ENCODE measurements around the gene PNPLA7. TPM values are rescaled to one million over a fixed set of nuclear protein-coding genes. Genes with fewer than 3 reads are reported as not detected.

PNPLA7 gene
- total and polyA plus RNA-seq, 2 of the 8 experiments (the other 6 are each of a cell fraction or from before 2014, with no cell fraction given): 0.35 to 0.47 TPM

GRCh38 chr9:137551264-137552021 lies 1.2 kb upstream of the PNPLA7 start, which contains the start of gene MRPL41:
MRPL41 (plus strand) TSS chr9:137551879; CDS start chr9:137552082, 203 bp downstream.
- Histone ChIP-seq H4K20me1 (replicated peaks in 1 of 2; ENCODE audit: control insufficient read depth in 1 of 2, insufficient read depth in 2 of 2, low read length in 2 of 2) (peaks cover 4 to 6% of the 10 kb centered on the region in 2 experiments), H3K23ac (ENCODE audit: insufficient read length) (no peak within 1 kb of the TSS), H2BK12ac (ENCODE audit: low read depth, low read length) (no peak within 1 kb of the TSS), H2AFZ (ENCODE audit: low read length) (no peak within 1 kb of the TSS), H2AK5ac (ENCODE audit: low read depth, low read length) (no peak within 1 kb of the TSS), H3K27me3 (replicated peaks in 1 of 4; ENCODE audit: control insufficient read depth in 3 of 4, extremely low read depth in 1 of 4, insufficient read depth in 3 of 4, low read length in 3 of 4) (no peaks in the 10 kb centered on the region), H3K79me2 (ENCODE audit: control insufficient read depth in 1 of 2, insufficient read depth in 2 of 2, low read length in 2 of 2) (no peaks in the 10 kb centered on the region), H3K14ac (ENCODE audit: insufficient read length) (no peak within 1 kb of the TSS), H3K79me1 (ENCODE audit: low read depth, low read length) (peaks cover 5% of the 10 kb centered on the region; the same call in 1 of the 2 replicates), H3K9me3 (ENCODE audit: insufficient read depth in 2 of 2, low read depth in 1 of 2, low read length in 1 of 2) (peaks cover 3 to 9% of the 10 kb centered on the region in 2 experiments; a peak in 2 of 4 replicates), H2BK120ac (replicated peaks; ENCODE audit: low read depth, low read length) (no peak within 1 kb of the TSS), H4K8ac (ENCODE audit: extremely low read depth, insufficient read depth, low read length) (peak within 1 kb of the TSS; percentile 95), H4K5ac (ENCODE audit: insufficient read length, low read depth, low read length) (peak within 1 kb of the TSS; percentile 36), H3K23me2 (ENCODE audit: low read depth, low read length) (peaks cover 7% of the 10 kb centered on the region; the same call in 1 of the 2 replicates), H3K4ac (replicated peaks; ENCODE audit: insufficient read length, low read depth, low read length) (peak within 1 kb of the TSS; percentile 91), H2BK20ac (ENCODE audit: low read length) (no peak within 1 kb of the TSS), H3K27ac (ENCODE audit: low read depth, low read length) (peak within 1 kb of the TSS; percentile 53; the same call in 1 of the 2 replicates), H4K91ac (replicated peaks; ENCODE audit: insufficient read length, low read length) (peak within 1 kb of the TSS; percentile 65), H3K56ac (replicated peaks; ENCODE audit: insufficient read length, low read depth, low read length) (no peak within 1 kb of the TSS), H3K36me3 (ENCODE audit: control insufficient read depth in 2 of 4, insufficient read depth in 4 of 4, low read length in 3 of 4) (peaks cover 7 to 15% (median 10%) of the 10 kb centered on the region in 4 experiments; a peak in 5 of 8 replicates), H2BK5ac (ENCODE audit: low read depth, low read length) (no peak within 1 kb of the TSS), H3K4me3 (ENCODE audit: extremely low read depth in 1 of 4, insufficient read depth in 2 of 4, low read depth in 3 of 4, low read length in 4 of 4) (peak within 1 kb of the TSS; percentile 63 to 79 (median 78)), H2BK15ac (ENCODE audit: low read length) (no peak within 1 kb of the TSS), H3K9ac (replicated peaks in 1 of 4; ENCODE audit: extremely low read depth in 1 of 4, low read depth in 3 of 4, low read length in 3 of 4) (peak within 1 kb of the TSS; percentile 69 to 88 (median 79)), H3K4me1 (replicated peaks in 1 of 4; ENCODE audit: control insufficient read depth in 3 of 4, insufficient read depth in 4 of 4, low read length in 3 of 4) (peaks cover 0 to 7% (median 1%) of the 10 kb centered on the region in 4 experiments; a peak in 3 of 7 replicates), H3K4me2 (ENCODE audit: insufficient read depth in 1 of 2, low read depth in 2 of 2, low read length in 2 of 2) (peak within 1 kb of the TSS; percentile 78 to 90), H3K18ac (ENCODE audit: extremely low read depth, low read length) (peak within 1 kb of the TSS; percentile 6)
- DNase-seq (ENCODE audit: low read depth in 1 of 2, low spot score in 2 of 2): peak; percentile 70 to 93
- 2% methylated on average over 41 of the region's 106 CpGs; no CpG with 5 or more reads in 1 of the 2 experiments for WGBS, 2 experiments (ENCODE audit: extremely low coverage in 1 of 2, insufficient coverage in 1 of 2, insufficient read length in 1 of 2, insufficient replicate concordance in 2 of 2, low coverage in 1 of 2, low lambda C conversion rate in 2 of 2, missing lambda C conversion rate in 1 of 2)
- ChIA-PET POLR2A (ENCODE audit: partially characterized antibody) (interaction anchor here (0.7 to 2.8 kb wide), 9 partner anchors 8 to 160 kb away, joined by 3 to 16 read pairs (median 3); partner anchors contain the start of gene DPH7), CTCF (ENCODE audit: partially characterized antibody) (interaction anchor here (0.7 to 1.3 kb wide), 3 partner anchors 16 to 33 kb away, joined by 3 to 5 read pairs (median 4); no protein-coding TSS in a partner anchor)
- no peak for FAIRE-seq
- TF ChIP-seq GABPA (IDR thresholded peaks at IDR 0.05; ENCODE audit: borderline replicate concordance, insufficient read depth, low read length) (no peak), HDAC6 (IDR thresholded peaks at IDR 0.05; ENCODE audit: low read depth, low read length) (no peak), KDM1A (IDR thresholded peaks at IDR 0.05; ENCODE audit: borderline replicate concordance, low read length) (no peak), CTCF (IDR thresholded peaks at IDR 0.05; ENCODE audit: control extremely low read depth in 1 of 3, insufficient read depth in 1 of 3, low read depth in 1 of 3, low read length in 3 of 3) (peak in 2 of 3 experiments; percentile 65 to 98; a peak in 3 of 4 replicates), SP4 (IDR thresholded peaks at IDR 0.05; ENCODE audit: low read length) (no peak), E2F6 (IDR thresholded peaks at IDR 0.05) (peak; percentile 38; the same call in 1 of the 2 replicates), CREB1 (IDR thresholded peaks at IDR 0.05) (peak; percentile 30; the same call in 1 of the 2 replicates)

Measured in H1 (cell line).